Keratinocyte (primary cell): Measurements from ENCODE around the gene EPHB1. TPM values are rescaled to one million over a fixed set of nuclear protein-coding genes. Genes with fewer than 3 reads are reported as not detected.

ENCODE experiments used
- DNase-seq: peaks from one replicate; pipeline ENCODE4 v3.0.0-alpha.2; 2011; ENCODE audit warnings: low read depth, missing footprints, low spot score
- FAIRE-seq: peaks from 2 replicates; lab custom pipeline; 2011; peaks lifted over from hg19 to GRCh38; lab: Jason Lieb, UNC
- H2AFZ ChIP-seq: 2 replicates; pipeline ENCODE4 v1.6.0; 2012; ENCODE audit warnings: low read length, control low read depth, inconsistent platforms; ENCODE audit not compliant: control insufficient read depth
- H3K27ac ChIP-seq: 2 replicates; pipeline ENCODE4 v1.5.1; 2011; ENCODE audit warnings: low read length; ENCODE audit not compliant: control insufficient read depth, insufficient read depth
- H3K27me3 ChIP-seq: 3 replicates; pipeline ENCODE4 v1.6.0; 2011; ENCODE audit warnings: low read length; ENCODE audit not compliant: control insufficient read depth, insufficient read depth; ENCODE audit errors: extremely low read depth
- H3K36me3 ChIP-seq, 2 experiments: 2 replicates in 1 of 2; 3 replicates in 1 of 2; pipeline ENCODE4 v1.5.1; 2011; ENCODE audit warnings: low read length in 2 of 2, mild to moderate bottlenecking in 1 of 2; ENCODE audit not compliant: control insufficient read depth in 2 of 2, insufficient read depth in 2 of 2; ENCODE audit errors: extremely low read depth in 1 of 2
- H3K4me1 ChIP-seq: 3 replicates; pipeline ENCODE4 v1.5.1; 2011; ENCODE audit warnings: low read length; ENCODE audit not compliant: control insufficient read depth, insufficient read depth; ENCODE audit errors: extremely low read depth
- H3K4me2 ChIP-seq: 3 replicates; pipeline ENCODE4 v1.6.0; 2011; ENCODE audit warnings: low read depth, low read length; ENCODE audit not compliant: control insufficient read depth, insufficient read depth; ENCODE audit errors: extremely low read depth
- H3K4me3 ChIP-seq, 3 experiments: fragments of 200-600 bp in 1 of 3; sonication (generic) in 1 of 3; 2 replicates in 2 of 3; 3 replicates in 1 of 3; pipeline ENCODE4 v1.5.1; 2011 to 2016; ENCODE audit warnings: low read length in 3 of 3, mild to moderate bottlenecking in 3 of 3, control low read depth in 2 of 3, inconsistent platforms in 1 of 3, low read depth in 1 of 3, mixed read lengths in 1 of 3, mixed run types in 1 of 3, moderate library complexity in 1 of 3; ENCODE audit not compliant: control insufficient read depth in 2 of 3, insufficient read depth in 2 of 3; ENCODE audit errors: extremely low read depth in 1 of 3
- H3K79me2 ChIP-seq: 2 replicates; pipeline ENCODE4 v1.6.0; 2012; ENCODE audit warnings: low read length; ENCODE audit not compliant: control insufficient read depth, insufficient read depth
- H3K9ac ChIP-seq: 3 replicates; pipeline ENCODE4 v1.6.0; 2011; ENCODE audit warnings: low read length; ENCODE audit not compliant: control insufficient read depth, insufficient read depth; ENCODE audit errors: extremely low read depth
- H3K9me1 ChIP-seq: 3 replicates; pipeline ENCODE4 v1.6.0; 2011; ENCODE audit warnings: low read length; ENCODE audit not compliant: control insufficient read depth, insufficient read depth; ENCODE audit errors: extremely low read depth
- H3K9me3 ChIP-seq: 2 replicates; pipeline ENCODE4 v1.5.1; 2012; ENCODE audit warnings: low read depth, low read length; ENCODE audit not compliant: control insufficient read depth
- H4K20me1 ChIP-seq: 3 replicates; pipeline ENCODE4 v1.6.0; 2011; ENCODE audit warnings: low read length; ENCODE audit not compliant: control insufficient read depth, insufficient read depth; ENCODE audit errors: extremely low read depth
- CTCF ChIP-seq, 3 experiments: IDR thresholded peaks in 1 of 3; conservative IDR thresholded peaks in 1 of 3; optimal IDR thresholded peaks in 1 of 3; 2 replicates in 2 of 3; 3 replicates in 1 of 3; pipeline versions ENCODE3 to v1.5.1; 2011; ENCODE audit warnings: low read length in 3 of 3, mild to moderate bottlenecking in 3 of 3, moderate library complexity in 2 of 3, control low read depth in 1 of 3, inconsistent platforms in 1 of 3; ENCODE audit not compliant: insufficient read depth in 2 of 3; ENCODE audit errors: extremely low read depth in 1 of 3
- EZH2 ChIP-seq: IDR thresholded peaks from one replicate; pipeline ENCODE4 v1.6.1; 2012; ENCODE audit warnings: inconsistent platforms, mild to moderate bottlenecking, low read length, moderate library complexity
- dilution Hi-C: fragments of 300-500 bp; cut with MboI; formaldehyde crosslinking; loops from one replicate; pipeline ENCODE4 v1.7.0; 2020; ENCODE audit warnings: low sequenced_read_pairs; ENCODE audit not compliant: extremely low pct_ligation_motif_present
- polyA plus RNA-seq, 5 experiments: library from polyadenylated mRNA; depleted of rRNA in 3 of 5; stranded (reverse) in 3 of 5; stranded (forward) in 1 of 5; unstranded in 1 of 5; fragments of >200 nt; gene quantifications; 1 replicate in 1 of 5; 2 replicates in 3 of 5; 3 replicates in 1 of 5; pipeline versions ENCODE4 v1.2.1 to v1.2.3, GENCODE V29; 2011 to 2012; ENCODE audit warnings: missing spikeins in 2 of 5, low read depth in 1 of 5, low replicate concordance in 1 of 5

The EPHB1 gene
- polyA plus RNA-seq, 1 donor (not counting 4 experiments of a cell fraction or from before 2014, with no cell fraction given), result 0.01 TPM

- dilution Hi-C loops, result no loop called here
Measured at GRCh38 chr3:134872440-134873388, 77.7 kb downstream of the EPHB1 start.

GRCh38 chr3:134873789-134874188, 78.7 kb downstream of the EPHB1 start:
- H3K36me3 ChIP-seq, result no peaks in the 10 kb centered on the region
- H3K9me3 ChIP-seq, result no peaks in the 10 kb centered on the region
- no peak overlapping the region for H3K4me3 ChIP-seq
- no peak overlapping the region for H3K27ac ChIP-seq
- no peaks in the 10 kb centered on the region for H4K20me1 ChIP-seq
- H2AFZ ChIP-seq, result no peak overlapping the region
- no peaks in the 10 kb centered on the region for H3K9me1 ChIP-seq
- H3K4me2 ChIP-seq, result no peak overlapping the region
- no peak overlapping the region for H3K9ac ChIP-seq
- H3K4me1 ChIP-seq, result no peaks in the 10 kb centered on the region
- DNase-seq (no peak), FAIRE-seq (no peak)
- no peak for TF ChIP-seq CTCF (optimal IDR thresholded peaks at IDR 0.05 in 1 of 3, IDR thresholded peaks at IDR 0.05 in 1 of 3, conservative IDR thresholded peaks at IDR 0.05 in 1 of 3; ENCODE audit: extremely low read depth in 1 of 3, insufficient read depth in 2 of 3, low read length in 3 of 3)
- TF ChIP-seq EZH2, result no peak
- H3K79me2 ChIP-seq, result no peaks in the 10 kb centered on the region
- dilution Hi-C loops, result no loop called here
- H3K27me3 ChIP-seq, result no peaks in the 10 kb centered on the region

More at GRCh38 chr3:134872440-134873388, 77.7 kb downstream of the EPHB1 start:
- Histone ChIP-seq H2AFZ (no peak overlapping the region), H3K9me1 (no peaks in the 10 kb centered on the region), H3K79me2 (no peaks in the 10 kb centered on the region), H4K20me1 (no peaks in the 10 kb centered on the region), H3K4me1 (no peaks in the 10 kb centered on the region), H3K36me3 (no peaks in the 10 kb centered on the region), H3K9me3 (no peaks in the 10 kb centered on the region), H3K4me3 (no peak overlapping the region), H3K4me2 (no peak overlapping the region), H3K27me3 (no peaks in the 10 kb centered on the region), H3K9ac (no peak overlapping the region), H3K27ac (no peak overlapping the region)
- DNase-seq (no peak), FAIRE-seq (no peak)
- TF ChIP-seq CTCF (optimal IDR thresholded peaks at IDR 0.05 in 1 of 3, IDR thresholded peaks at IDR 0.05 in 1 of 3, conservative IDR thresholded peaks at IDR 0.05 in 1 of 3; ENCODE audit: extremely low read depth in 1 of 3, insufficient read depth in 2 of 3, low read length in 3 of 3), result no peak
- TF ChIP-seq EZH2, result no peak
